Measurements from ENCODE around the gene CAMTA1.

The CAMTA1 gene

DNA sequence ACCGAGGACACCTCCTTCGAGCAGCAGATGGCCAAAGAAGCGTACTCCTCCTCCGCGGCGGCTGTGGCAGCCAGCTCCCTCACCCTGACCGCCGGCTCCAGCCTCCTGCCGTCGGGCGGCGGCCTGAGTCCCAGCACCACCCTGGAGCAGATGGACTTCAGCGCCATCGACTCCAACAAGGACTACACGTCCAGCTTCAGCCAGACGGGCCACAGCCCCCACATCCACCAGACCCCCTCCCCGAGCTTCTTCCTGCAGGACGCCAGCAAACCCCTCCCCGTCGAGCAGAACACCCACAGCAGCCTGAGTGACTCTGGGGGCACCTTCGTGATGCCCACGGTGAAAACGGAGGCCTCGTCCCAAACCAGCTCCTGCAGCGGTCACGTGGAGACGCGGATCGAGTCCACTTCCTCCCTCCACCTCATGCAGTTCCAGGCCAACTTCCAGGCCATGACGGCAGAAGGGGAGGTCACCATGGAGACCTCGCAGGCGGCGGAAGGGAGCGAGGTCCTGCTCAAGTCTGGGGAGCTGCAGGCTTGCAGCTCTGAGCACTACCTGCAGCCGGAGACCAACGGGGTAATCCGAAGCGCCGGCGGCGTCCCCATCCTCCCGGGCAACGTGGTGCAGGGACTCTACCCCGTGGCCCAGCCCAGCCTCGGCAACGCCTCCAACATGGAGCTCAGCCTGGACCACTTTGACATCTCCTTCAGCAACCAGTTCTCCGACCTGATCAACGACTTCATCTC is 879.1 kb downstream of the CAMTA1 start:
- Mint-ChIP-seq H3K4me1 (ENCODE audit: low read depth) (peaks cover 6% of the 10 kb centered on the region), H3K36me3 (ENCODE audit: low read depth) (no peaks in the 10 kb centered on the region), H3K27ac (no peak overlapping the region), H3K4me3 (no peak overlapping the region), H3K27me3 (peaks cover 1% of the 10 kb centered on the region), H3K9me3 (no peaks in the 10 kb centered on the region)
- intact Hi-C loops (cut with micrococcal nuclease): no loop called here

DNA sequence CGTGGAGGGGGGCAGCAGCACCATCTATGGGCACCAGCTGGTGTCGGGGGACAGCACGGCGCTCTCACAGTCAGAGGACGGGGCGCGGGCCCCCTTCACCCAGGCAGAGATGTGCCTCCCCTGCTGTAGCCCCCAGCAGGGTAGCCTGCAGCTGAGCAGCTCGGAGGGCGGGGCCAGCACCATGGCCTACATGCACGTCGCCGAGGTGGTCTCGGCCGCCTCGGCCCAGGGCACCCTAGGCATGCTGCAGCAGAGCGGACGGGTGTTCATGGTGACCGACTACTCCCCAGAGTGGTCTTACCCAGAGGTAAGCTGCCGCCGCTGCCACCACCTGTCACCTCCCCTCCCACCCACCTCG is 879.6 kb downstream of the CAMTA1 start:
- no peak overlapping the region for H3K27ac Mint-ChIP-seq
- H3K27me3 Mint-ChIP-seq: peaks cover 5% of the 10 kb centered on the region
- H3K9me3 Mint-ChIP-seq: no peaks in the 10 kb centered on the region
- no peak overlapping the region for H3K4me3 Mint-ChIP-seq
- intact Hi-C loops (cut with micrococcal nuclease): loop anchor here (5.0 kb wide), 1 partner anchor 237 kb away; no protein-coding TSS in a partner anchor
- peaks cover 6% of the 10 kb centered on the region for H3K4me1 Mint-ChIP-seq (ENCODE audit: low read depth)
- H3K36me3 Mint-ChIP-seq (ENCODE audit: low read depth): no peaks in the 10 kb centered on the region

DNA sequence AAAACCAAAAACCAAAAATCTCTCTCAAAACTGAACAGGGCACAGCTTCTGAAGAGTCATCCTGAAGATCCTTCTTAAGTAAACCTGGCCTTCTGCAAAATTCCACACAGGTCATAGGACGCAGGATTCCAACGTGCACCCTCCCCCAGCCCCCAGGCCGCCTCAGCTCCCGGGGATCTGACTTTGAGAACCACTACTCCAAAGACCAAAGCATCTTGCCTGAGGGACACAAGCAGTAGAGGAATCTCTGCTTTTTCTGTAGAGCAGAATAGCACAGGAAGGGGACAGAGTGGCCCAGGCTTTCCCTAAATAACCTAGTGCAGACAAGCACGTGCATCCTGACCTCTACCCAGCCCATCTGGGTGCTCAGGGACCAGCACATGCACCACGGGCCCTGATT is 881.0 kb downstream of the CAMTA1 start:
- intact Hi-C loops (cut with micrococcal nuclease): loop anchor here (2.0 to 5.0 kb wide), 2 partner anchors 191 to 236 kb away; no protein-coding TSS in a partner anchor

DNA sequence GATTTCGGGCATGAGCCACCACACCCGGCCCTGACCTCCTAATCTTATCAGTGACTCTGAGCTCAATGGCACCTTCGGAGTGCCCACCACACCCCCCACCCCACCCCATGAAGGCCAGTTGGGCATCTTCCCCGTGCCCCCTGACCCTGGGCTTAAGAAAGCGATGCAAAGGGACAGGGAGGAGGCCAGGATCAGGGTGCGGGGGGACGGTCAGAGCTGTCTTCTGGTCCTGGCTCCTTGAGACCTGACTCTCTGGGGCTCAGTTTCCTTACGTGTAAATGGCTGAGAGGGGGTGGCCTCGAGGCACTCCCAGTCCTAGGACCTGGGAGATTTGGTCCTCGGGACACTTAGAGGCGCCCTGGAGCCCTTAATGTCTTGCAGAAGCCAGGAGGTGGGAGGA is 881.9 kb downstream of the CAMTA1 start:
- intact Hi-C loops (cut with micrococcal nuclease): loop anchor here (1.0 to 5.0 kb wide), 3 partner anchors 85 to 235 kb away; no protein-coding TSS in a partner anchor
- Mint-ChIP-seq H3K4me3 (no peak overlapping the region), H3K9me3 (no peaks in the 10 kb centered on the region), H3K36me3 (ENCODE audit: low read depth) (no peaks in the 10 kb centered on the region), H3K27ac (no peak overlapping the region), H3K4me1 (ENCODE audit: low read depth) (peaks cover 6% of the 10 kb centered on the region), H3K27me3 (peaks cover 8% of the 10 kb centered on the region)

More for the DNA sequence above, 881.0 kb downstream of the CAMTA1 start:
- Mint-ChIP-seq H3K4me3 (no peak overlapping the region), H3K4me1 (ENCODE audit: low read depth) (peaks cover 6% of the 10 kb centered on the region), H3K36me3 (ENCODE audit: low read depth) (no peaks in the 10 kb centered on the region), H3K27ac (no peak overlapping the region), H3K9me3 (no peaks in the 10 kb centered on the region), H3K27me3 (peaks cover 8% of the 10 kb centered on the region)

DNA sequence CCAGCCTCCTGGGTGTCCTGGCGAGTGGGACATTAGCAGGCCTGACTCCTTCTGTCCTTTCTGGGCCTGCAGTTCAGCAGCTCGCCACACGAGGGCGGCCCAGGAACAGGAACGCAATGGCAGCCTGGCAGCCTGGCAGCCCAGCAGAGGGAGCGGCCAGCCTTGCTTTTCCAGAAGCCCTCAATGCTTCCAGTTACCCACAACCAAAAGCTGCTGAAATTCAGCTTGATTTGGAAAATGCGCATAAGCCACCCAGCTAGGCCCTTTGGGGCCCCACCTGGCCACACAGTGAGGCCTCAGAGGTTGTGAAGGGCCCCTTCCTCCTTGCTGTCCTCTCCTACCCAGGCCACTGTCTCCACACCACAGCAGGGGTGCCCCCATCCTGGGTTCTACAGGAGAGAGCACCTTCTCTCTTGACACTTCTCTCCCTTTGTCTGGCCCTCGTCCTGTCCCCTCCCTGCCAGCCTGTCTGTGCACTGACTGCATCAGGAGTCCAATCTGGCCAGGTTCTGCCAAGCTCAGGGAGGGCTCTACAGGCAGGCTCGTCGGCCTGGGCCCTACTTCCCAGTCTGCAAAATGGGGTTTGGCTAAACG is 882.5 kb downstream of the CAMTA1 start:
- H3K4me1 Mint-ChIP-seq (ENCODE audit: low read depth): peaks cover 6% of the 10 kb centered on the region
- H3K27ac Mint-ChIP-seq: no peak overlapping the region
- no peak overlapping the region for H3K4me3 Mint-ChIP-seq
- intact Hi-C loops (cut with micrococcal nuclease): loop anchor here (1.0 to 5.0 kb wide), 3 partner anchors 85 to 235 kb away; no protein-coding TSS in a partner anchor
- H3K9me3 Mint-ChIP-seq: no peaks in the 10 kb centered on the region
- no peaks in the 10 kb centered on the region for H3K36me3 Mint-ChIP-seq (ENCODE audit: low read depth)
- peaks cover 8% of the 10 kb centered on the region for H3K27me3 Mint-ChIP-seq

DNA sequence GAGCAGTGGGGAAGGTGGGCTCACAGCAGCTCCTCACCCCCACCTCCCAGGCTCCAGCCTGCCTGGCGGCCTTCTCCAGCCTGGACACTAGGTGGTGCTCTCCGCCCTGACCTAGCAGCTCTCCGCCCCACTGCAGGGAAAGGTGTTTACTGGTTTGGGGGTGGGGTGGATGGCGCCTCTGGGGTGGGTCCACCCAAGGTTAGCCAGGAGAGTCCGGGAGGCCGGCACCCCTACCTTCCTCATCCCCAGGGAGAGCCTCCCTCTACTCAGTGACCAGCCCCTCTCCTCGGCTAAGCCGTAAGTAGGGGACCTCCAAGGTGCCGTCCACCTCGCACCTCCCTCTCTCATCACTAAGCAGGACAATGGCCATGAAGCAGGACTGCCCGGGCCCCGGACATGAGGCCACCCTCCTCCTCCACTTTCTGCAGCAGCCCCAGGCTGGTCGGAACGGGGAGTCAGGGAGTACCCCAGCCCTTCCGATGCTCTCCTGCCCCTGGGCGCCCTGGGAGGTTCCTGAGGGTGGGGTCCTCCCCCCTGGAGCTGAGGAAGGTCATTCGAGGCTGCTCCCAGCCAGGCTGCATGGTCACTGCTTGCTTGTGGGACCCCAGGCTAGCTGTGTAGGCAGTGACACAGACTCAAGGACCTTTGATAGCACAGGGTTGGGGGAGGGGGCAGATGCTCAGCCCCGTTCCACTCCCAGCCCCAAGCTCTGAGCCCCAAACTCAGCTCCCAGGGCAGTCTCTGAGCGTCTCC is 884.5 kb downstream of the CAMTA1 start:
- Mint-ChIP-seq H3K27ac (no peak overlapping the region), H3K4me1 (ENCODE audit: low read depth) (peaks cover 6% of the 10 kb centered on the region), H3K4me3 (no peak overlapping the region), H3K36me3 (ENCODE audit: low read depth) (no peaks in the 10 kb centered on the region), H3K27me3 (peaks cover 8% of the 10 kb centered on the region), H3K9me3 (no peaks in the 10 kb centered on the region)
- intact Hi-C loops (cut with micrococcal nuclease): loop anchor here (5.0 kb wide), 1 partner anchor 233 kb away; no protein-coding TSS in a partner anchor

DNA sequence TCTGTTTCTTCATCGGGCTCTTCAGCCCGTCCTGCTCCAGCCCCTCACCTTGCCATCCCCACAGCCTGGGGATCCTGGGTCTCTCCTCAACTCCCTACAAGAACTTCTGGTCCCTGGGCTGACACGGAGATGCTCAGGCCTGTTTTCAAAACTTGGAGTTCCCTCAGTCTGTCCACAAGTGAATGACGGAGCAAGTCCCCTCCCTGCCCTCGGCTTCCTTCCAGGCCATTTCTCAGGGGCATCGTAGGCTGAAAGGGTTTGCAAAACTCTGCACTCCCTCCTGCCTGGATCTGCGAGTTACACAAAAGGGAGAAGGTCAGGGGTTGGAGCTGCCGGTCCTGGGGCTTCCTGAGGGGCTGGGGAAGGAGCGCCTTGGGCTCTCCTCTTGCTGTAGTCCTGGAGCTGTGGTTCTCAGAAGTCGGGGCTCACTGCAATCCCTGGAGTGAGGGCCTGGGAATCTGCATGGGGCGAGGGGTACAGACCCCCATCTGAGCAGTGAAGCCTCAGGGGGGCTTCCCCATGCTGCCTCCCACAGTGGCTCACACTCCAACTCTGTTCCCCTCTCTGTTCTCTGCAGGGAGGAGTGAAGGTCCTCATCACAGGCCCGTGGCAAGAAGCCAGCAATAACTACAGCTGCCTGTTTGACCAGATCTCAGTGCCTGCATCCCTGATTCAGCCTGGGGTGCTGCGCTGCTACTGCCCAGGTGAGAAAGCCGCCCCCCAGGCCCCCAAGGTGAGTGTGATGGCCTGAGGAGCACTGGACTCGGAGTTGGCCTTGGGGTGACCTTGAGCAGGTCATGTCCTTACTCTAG is 885.3 kb downstream of the CAMTA1 start:
- intact Hi-C loops (cut with micrococcal nuclease): no loop called here
- Mint-ChIP-seq H3K4me3 (no peak overlapping the region), H3K27me3 (peaks cover 14% of the 10 kb centered on the region), H3K36me3 (ENCODE audit: low read depth) (no peaks in the 10 kb centered on the region), H3K4me1 (ENCODE audit: low read depth) (peaks cover 6% of the 10 kb centered on the region), H3K27ac (no peak overlapping the region), H3K9me3 (no peaks in the 10 kb centered on the region)

DNA sequence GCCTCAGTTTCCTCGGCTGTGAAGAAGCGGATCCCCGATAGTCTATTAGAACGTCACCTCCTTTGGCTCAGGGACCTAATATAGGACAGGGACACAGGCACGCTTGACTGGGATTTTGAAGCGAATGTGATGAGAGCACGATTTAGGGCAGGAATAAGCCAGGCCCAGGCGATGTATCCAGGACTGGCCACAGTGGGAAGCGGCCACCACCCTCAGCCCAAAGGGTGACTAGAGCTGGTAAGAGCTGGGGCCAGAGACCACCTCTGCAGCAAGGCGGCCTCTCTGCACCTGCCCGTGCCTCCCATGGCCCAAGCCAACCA is 885.9 kb downstream of the CAMTA1 start:
- Mint-ChIP-seq H3K27ac (no peak overlapping the region), H3K27me3 (peaks cover 14% of the 10 kb centered on the region), H3K4me1 (ENCODE audit: low read depth) (peaks cover 6% of the 10 kb centered on the region), H3K4me3 (no peak overlapping the region), H3K36me3 (ENCODE audit: low read depth) (no peaks in the 10 kb centered on the region), H3K9me3 (no peaks in the 10 kb centered on the region)
- intact Hi-C loops (cut with micrococcal nuclease): no loop called here

DNA sequence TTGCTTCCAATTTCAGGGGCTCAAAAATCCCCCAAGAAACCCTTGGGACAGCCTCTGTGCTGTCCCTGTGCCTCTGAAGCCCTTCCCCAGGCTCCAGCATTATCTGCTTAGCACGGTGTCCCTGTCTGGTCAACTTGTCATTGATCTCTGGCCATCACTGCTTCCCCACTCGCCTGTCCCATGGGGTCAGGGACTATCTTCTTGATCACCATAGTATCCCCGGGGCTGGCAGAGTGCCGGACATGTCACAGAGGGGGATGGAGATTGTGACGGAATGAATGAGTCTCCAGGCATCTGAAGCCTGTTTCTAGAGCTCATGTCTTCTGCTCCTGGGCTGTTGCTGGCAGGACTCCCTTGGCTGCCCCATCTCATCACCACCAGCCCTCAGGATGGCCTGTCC is 886.4 kb downstream of the CAMTA1 start:
- intact Hi-C loops (cut with micrococcal nuclease): no loop called here
- H3K4me1 Mint-ChIP-seq (ENCODE audit: low read depth): peaks cover 6% of the 10 kb centered on the region
- H3K36me3 Mint-ChIP-seq (ENCODE audit: low read depth): no peaks in the 10 kb centered on the region
- H3K27ac Mint-ChIP-seq: no peak overlapping the region
- H3K27me3 Mint-ChIP-seq: peaks cover 14% of the 10 kb centered on the region
- no peak overlapping the region for H3K4me3 Mint-ChIP-seq
- H3K9me3 Mint-ChIP-seq: no peaks in the 10 kb centered on the region

DNA sequence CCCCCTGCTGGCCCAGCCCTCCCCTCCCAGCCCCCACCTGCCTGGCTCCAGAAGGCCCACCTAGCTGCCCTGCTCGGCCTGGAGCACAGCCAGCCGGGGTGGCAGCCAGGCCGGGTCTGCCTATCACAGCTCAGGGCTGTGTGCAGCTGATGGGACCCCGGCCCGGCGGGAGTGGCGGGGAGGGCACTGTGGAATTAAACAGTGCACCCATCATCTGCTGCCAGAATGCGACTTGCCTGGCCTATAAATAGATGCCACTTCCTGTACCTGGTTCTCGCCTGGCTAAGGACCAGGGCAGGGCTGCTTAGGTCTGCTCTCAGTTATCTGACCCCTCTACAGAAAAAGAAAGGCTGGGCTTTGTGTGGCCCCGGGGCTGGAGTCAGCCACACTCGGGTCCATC is 887.6 kb downstream of the CAMTA1 start:
- Mint-ChIP-seq H3K4me1 (ENCODE audit: low read depth) (peaks cover 3% of the 10 kb centered on the region), H3K4me3 (no peak overlapping the region), H3K36me3 (ENCODE audit: low read depth) (no peaks in the 10 kb centered on the region), H3K9me3 (no peaks in the 10 kb centered on the region), H3K27ac (no peak overlapping the region), H3K27me3 (peaks cover 14% of the 10 kb centered on the region)
- intact Hi-C loops (cut with micrococcal nuclease): no loop called here

DNA sequence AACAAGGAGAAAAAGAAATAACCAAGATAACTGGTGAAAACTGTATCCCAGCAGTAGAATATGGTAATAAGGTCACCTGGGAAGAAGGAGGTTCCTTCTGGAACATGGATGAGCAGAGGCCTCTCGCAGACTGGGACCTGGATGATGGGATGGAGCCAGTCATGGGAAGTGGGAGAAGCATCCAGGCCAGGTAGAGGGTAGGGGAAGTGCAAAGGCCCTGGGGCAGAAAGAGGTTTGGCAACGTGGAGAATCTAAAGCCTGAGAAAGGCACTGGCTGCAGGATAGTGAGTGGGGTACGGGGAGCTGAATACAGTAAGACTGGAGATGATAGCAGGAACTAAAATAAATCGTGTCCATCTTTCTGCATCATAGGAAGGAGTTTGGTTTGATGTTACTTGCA is 889.7 kb downstream of the CAMTA1 start:
- H3K4me1 Mint-ChIP-seq (ENCODE audit: low read depth): no peaks in the 10 kb centered on the region
- H3K4me3 Mint-ChIP-seq: no peak overlapping the region
- H3K27ac Mint-ChIP-seq: no peak overlapping the region
- peaks cover 20% of the 10 kb centered on the region for H3K27me3 Mint-ChIP-seq
- H3K36me3 Mint-ChIP-seq (ENCODE audit: low read depth): peaks cover under 1% of the 10 kb centered on the region
- H3K9me3 Mint-ChIP-seq: no peaks in the 10 kb centered on the region
- intact Hi-C loops (cut with micrococcal nuclease): no loop called here

DNA sequence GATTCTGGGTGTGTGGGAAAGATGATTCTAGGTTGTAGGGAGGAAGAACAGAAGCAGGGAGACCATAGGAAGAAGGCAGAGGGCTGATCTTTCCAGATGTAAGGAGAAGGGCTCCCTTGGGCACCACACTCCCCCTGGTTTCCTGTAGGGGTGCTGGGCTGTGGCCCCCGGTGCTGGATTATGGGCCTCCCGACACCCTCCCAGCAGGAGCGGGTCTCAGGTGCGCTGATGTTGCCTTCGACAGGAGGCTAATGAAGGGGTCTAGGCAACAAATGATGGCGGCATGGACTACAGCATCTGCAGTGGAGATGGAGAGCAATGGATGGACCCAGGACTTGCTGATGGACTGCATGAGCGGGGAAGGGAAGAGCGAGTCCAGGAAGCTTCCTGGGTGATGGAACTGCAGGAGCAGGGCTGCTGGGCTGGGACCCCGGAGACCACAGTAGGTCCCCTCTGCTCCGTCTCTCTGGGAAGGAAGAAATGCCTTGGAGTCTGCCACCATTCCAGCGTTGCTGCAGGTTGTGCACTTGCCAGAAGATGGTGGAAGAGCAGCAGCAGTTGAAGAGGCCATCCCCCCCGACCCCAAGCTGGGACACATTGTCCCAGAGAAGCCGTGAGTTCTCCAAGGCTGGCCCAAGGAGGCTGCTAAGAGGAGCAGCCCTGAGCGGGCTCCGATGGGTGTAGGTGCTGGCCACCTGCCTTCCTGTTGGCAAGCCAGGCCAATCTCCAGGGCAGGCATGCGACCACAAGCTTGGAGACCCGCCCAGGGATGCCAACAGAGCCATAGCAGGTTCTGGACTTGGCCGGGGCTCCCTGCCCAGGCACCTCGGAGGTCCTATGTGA is 890.4 kb downstream of the CAMTA1 start:
- H3K36me3 Mint-ChIP-seq (ENCODE audit: low read depth): peaks cover 6% of the 10 kb centered on the region
- no peaks in the 10 kb centered on the region for H3K4me1 Mint-ChIP-seq (ENCODE audit: low read depth)
- no peak overlapping the region for H3K4me3 Mint-ChIP-seq

More for the DNA sequence above, 890.4 kb downstream of the CAMTA1 start:
- H3K27ac Mint-ChIP-seq: no peak overlapping the region
- peaks cover 20% of the 10 kb centered on the region for H3K27me3 Mint-ChIP-seq
- intact Hi-C loops (cut with micrococcal nuclease): no loop called here
- no peaks in the 10 kb centered on the region for H3K9me3 Mint-ChIP-seq

All from dendritic cell treated with granulocyte-macrophage colony-stimulating factor and Interleukin-4, amounts not matched to agents 40 ng/mL and 50 ng/mL, for 4 days (primary cell).